NCI-H748 (cell line): Measurements from ENCODE around the gene TSHZ1.

Experiments used
- DNase-seq: peaks from one replicate; lab custom pipeline; 2025; ENCODE audit not compliant: unreplicated experiment; lab: John Stamatoyannopoulos, UW

Gene TSHZ1

GRCh38 chr18:75210274-75211001, at the start of gene TSHZ1:
TSS of gene TSHZ1 (plus strand) at chr18:75210797. CDS start at chr18:75211877, 1,080 bp downstream.
- peak; percentile 93 for DNase-seq

GRCh38 chr18:75161256-75162028, 49.2 kb upstream of the TSHZ1 start:
- DNase-seq: peak; percentile 73

- DNase-seq: no peak
These were observed 48.1 kb upstream of the TSHZ1 start for GRCh38 chr18:75162467-75162866.

- no peak for DNase-seq
These were observed 47.6 kb upstream of the TSHZ1 start for GRCh38 chr18:75162978-75163377.

- DNase-seq: no peak
These were observed 46.9 kb upstream of the TSHZ1 start for GRCh38 chr18:75163736-75164135.

GRCh38 chr18:75164479-75164878, 46.1 kb upstream of the TSHZ1 start:
- no peak for DNase-seq

GRCh38 chr18:75165926-75166325, 44.7 kb upstream of the TSHZ1 start:
- no peak for DNase-seq

- DNase-seq: no peak
These were observed 43.5 kb upstream of the TSHZ1 start for GRCh38 chr18:75167137-75167536.

GRCh38 chr18:75167759-75168618, 42.6 kb upstream of the TSHZ1 start:
- DNase-seq: no peak

- DNase-seq: no peak
These were observed 42.0 kb upstream of the TSHZ1 start for GRCh38 chr18:75168619-75169018.

- no peak for DNase-seq
These were observed 41.2 kb upstream of the TSHZ1 start for GRCh38 chr18:75169411-75169810.

- no peak for DNase-seq
These were observed 40.4 kb upstream of the TSHZ1 start for GRCh38 chr18:75170022-75170789.

GRCh38 chr18:75170916-75171315, 39.7 kb upstream of the TSHZ1 start:
- DNase-seq: no peak

GRCh38 chr18:75172299-75173124, 38.1 kb upstream of the TSHZ1 start:
- no peak for DNase-seq

GRCh38 chr18:75173125-75173432, 37.5 kb upstream of the TSHZ1 start:
- no peak for DNase-seq

- DNase-seq: no peak
These were observed 36.9 kb upstream of the TSHZ1 start for GRCh38 chr18:75173738-75174137.

GRCh38 chr18:75176849-75177248, 33.7 kb upstream of the TSHZ1 start:
- no peak for DNase-seq

GRCh38 chr18:75178376-75178775, 32.2 kb upstream of the TSHZ1 start:
- no peak for DNase-seq

GRCh38 chr18:75179819-75180600, 30.6 kb upstream of the TSHZ1 start:
- DNase-seq: no peak
